A673 (cell line): ENCODE data around the gene XDH. TPM values are rescaled to one million over a fixed set of nuclear protein-coding genes. Genes with fewer than 3 reads are reported as not detected.
A peak's percentile ranks its signal among the peaks of the same experiment; 100 is the strongest.

Experiments used
- BruUV-seq: library from RNA; stranded (reverse); fragments of 400-500 nt; replicated peaks from 2 replicates; lab custom pipeline; 2021; lab: Mats Ljungman, UMichigan
- CTCF ChIA-PET: fragments of 300-600 bp; sonication (Branson Sonifier 250); formaldehyde crosslinking; loops from one replicate; lab custom pipeline; 2022; ENCODE audit warnings: antibody characterized with exemption; lab: Charles Lee
- POLR2A ChIA-PET: fragments of 300-600 bp; sonication (Branson Sonifier 250); formaldehyde crosslinking; loops from one replicate; lab custom pipeline; 2022; ENCODE audit warnings: antibody characterized with exemption; ENCODE audit not compliant: low non-redundant PET; lab: Charles Lee
- DNase-seq: peaks from one replicate; pipeline ENCODE4 v3.0.0-alpha.2; 2015; ENCODE audit warnings: low spot score
- H3K27ac ChIP-seq: fragments of 200-600 bp; sonication (generic); 2 replicates; pipeline ENCODE4 v1.5.1; 2016; ENCODE audit warnings: mixed run types, low read depth, mild to moderate bottlenecking, mixed read lengths, antibody characterized with exemption, low read length; ENCODE audit not compliant: poor library complexity, severe bottlenecking
- H3K27me3 ChIP-seq: fragments of 200-600 bp; sonication (generic); replicated peaks from 2 replicates; pipeline ENCODE4 v1.6.1; 2017; ENCODE audit warnings: mixed run types, low read depth, mild to moderate bottlenecking, mixed read lengths, antibody characterized with exemption, low read length; ENCODE audit not compliant: insufficient read depth, poor library complexity
- H3K36me3 ChIP-seq: fragments of 200-600 bp; sonication (generic); 2 replicates; pipeline ENCODE4 v1.6.1; 2016; ENCODE audit warnings: mixed run types, mild to moderate bottlenecking, mixed read lengths, antibody characterized with exemption, low read length; ENCODE audit not compliant: insufficient read depth, poor library complexity, severe bottlenecking
- H3K4me1 ChIP-seq: fragments of 200-600 bp; sonication (generic); 2 replicates; pipeline ENCODE4 v1.6.1; 2017; ENCODE audit warnings: mixed run types, mild to moderate bottlenecking, mixed read lengths, antibody characterized with exemption, low read length; ENCODE audit not compliant: insufficient read depth, poor library complexity, severe bottlenecking
- H3K4me3 ChIP-seq: fragments of 200-600 bp; sonication (generic); 2 replicates; pipeline ENCODE4 v1.5.1; 2016; ENCODE audit warnings: low read depth, mixed run types, mild to moderate bottlenecking, mixed read lengths, low read length; ENCODE audit not compliant: poor library complexity, severe bottlenecking
- H3K9me3 ChIP-seq: fragments of 200-600 bp; sonication (generic); 2 replicates; pipeline ENCODE4 v1.6.1; 2016; ENCODE audit warnings: mixed run types, low read depth, mild to moderate bottlenecking, mixed read lengths, antibody characterized with exemption, low read length; ENCODE audit not compliant: poor library complexity, severe bottlenecking
- CTCF ChIP-seq: fragments of 300-800, 200-600 bp; sonication (generic); conservative IDR thresholded peaks from 2 replicates; pipeline ENCODE4 v1.5.1; 2017; ENCODE audit warnings: low read depth, mild to moderate bottlenecking, antibody characterized with exemption, low read length, moderate library complexity, mixed read lengths
- EZH2 ChIP-seq: fragments of 200-600 bp; sonication (generic); IDR thresholded peaks from 2 replicates; pipeline ENCODE4 v1.6.1; 2017; ENCODE audit warnings: borderline replicate concordance, low read depth, mild to moderate bottlenecking, mixed read lengths, antibody characterized with exemption, low read length; ENCODE audit not compliant: poor library complexity, severe bottlenecking
- intact Hi-C: fragments of 100-400 bp; cut with micrococcal nuclease; formaldehyde crosslinking; loops from one replicate; pipeline ENCODE4 v1.10.0; 2022; ENCODE audit not compliant: unreplicated experiment
- total RNA-seq: library from RNA; stranded (reverse); gene quantifications from 2 replicates; pipeline ENCODE4 v1.2.3, GENCODE V29; 2021

The XDH gene
- total RNA-seq, 1 experiment from 2014 or later = 0.19 TPM

GRCh38 chr2:31314761-31315160, 99.8 kb downstream of the XDH start:
- Histone ChIP-seq H3K4me1 (peaks cover 19% of the 10 kb centered on the region), H3K27me3 (no peaks in the 10 kb centered on the region), H3K36me3 (no peaks in the 10 kb centered on the region), H3K4me3 (no peak overlapping the region), H3K9me3 (no peaks in the 10 kb centered on the region), H3K27ac (no peak overlapping the region)
- ChIA-PET POLR2A (no interaction called here), CTCF (no interaction called here)
- TF ChIP-seq CTCF (no peak), EZH2 (no peak)
- no peak for DNase-seq
- intact Hi-C loops = no loop called here
- no TSS peak for BruUV-seq

- Histone ChIP-seq H3K9me3 (no peaks in the 10 kb centered on the region), H3K4me3 (no peak overlapping the region), H3K4me1 (peaks cover 1% of the 10 kb centered on the region), H3K36me3 (no peaks in the 10 kb centered on the region), H3K27me3 (no peaks in the 10 kb centered on the region), H3K27ac (no peak overlapping the region)
- intact Hi-C loops = no loop called here
- TF ChIP-seq EZH2 = no peak
- TF ChIP-seq CTCF = no peak
- no TSS peak for BruUV-seq
- POLR2A ChIA-PET = no interaction called here
- CTCF ChIA-PET = no interaction called here
- DNase-seq = peak; percentile 42
These were observed 101.6 kb downstream of the XDH start for GRCh38 chr2:31312898-31313297.

GRCh38 chr2:31304816-31305215, 109.7 kb downstream of the XDH start:
- POLR2A ChIA-PET = no interaction called here

More at GRCh38 chr2:31304816-31305215, 109.7 kb downstream of the XDH start:
- DNase-seq = no peak
- TF ChIP-seq EZH2 (no peak), CTCF (no peak)
- Histone ChIP-seq H3K9me3 (no peaks in the 10 kb centered on the region), H3K4me1 (no peaks in the 10 kb centered on the region), H3K4me3 (no peak overlapping the region), H3K36me3 (no peaks in the 10 kb centered on the region), H3K27me3 (no peaks in the 10 kb centered on the region), H3K27ac (no peak overlapping the region)
- intact Hi-C loops = no loop called here
- CTCF ChIA-PET = no interaction called here
- BruUV-seq = no TSS peak
